Measurements from ENCODE around the gene TBC1D9.

The TBC1D9 gene

GRCh38 chr4:140710908-140711622, 45.1 kb downstream of the TBC1D9 start:
- Mint-ChIP-seq H3K4me1 (no peaks in the 10 kb centered on the region), H3K36me3 (ENCODE audit: insufficient read depth) (no peaks in the 10 kb centered on the region), H3K9me3 (no peaks in the 10 kb centered on the region), H3K27ac (ENCODE audit: low read depth) (no peak overlapping the region), H3K4me3 (no peak overlapping the region), H3K27me3 (peaks cover 8% of the 10 kb centered on the region)
- DNase-seq (ENCODE audit: low spot score in 2 of 2) (no peak), ATAC-seq (replicated peaks; ENCODE audit: extremely low read depth, poor library complexity, severe bottlenecking) (no peak)

GRCh38 chr4:140707325-140707724, 48.9 kb downstream of the TBC1D9 start:
- H3K4me3 Mint-ChIP-seq = no peak overlapping the region
- H3K36me3 Mint-ChIP-seq (ENCODE audit: insufficient read depth) = no peaks in the 10 kb centered on the region
- H3K9me3 Mint-ChIP-seq = no peaks in the 10 kb centered on the region
- H3K4me1 Mint-ChIP-seq = no peaks in the 10 kb centered on the region
- ATAC-seq (replicated peaks; ENCODE audit: extremely low read depth, poor library complexity, severe bottlenecking) = no peak
- no peak overlapping the region for H3K27ac Mint-ChIP-seq (ENCODE audit: low read depth)
- no peaks in the 10 kb centered on the region for H3K27me3 Mint-ChIP-seq
- DNase-seq (ENCODE audit: low spot score in 2 of 2) = no peak

GRCh38 chr4:140706665-140707064, 49.5 kb downstream of the TBC1D9 start:
- Mint-ChIP-seq H3K9me3 (no peaks in the 10 kb centered on the region), H3K4me3 (no peak overlapping the region), H3K27me3 (no peaks in the 10 kb centered on the region), H3K36me3 (ENCODE audit: insufficient read depth) (no peaks in the 10 kb centered on the region), H3K4me1 (no peaks in the 10 kb centered on the region), H3K27ac (ENCODE audit: low read depth) (no peak overlapping the region)
- DNase-seq (ENCODE audit: low spot score in 2 of 2) = no peak
- ATAC-seq (replicated peaks; ENCODE audit: extremely low read depth, poor library complexity, severe bottlenecking) = no peak

GRCh38 chr4:140706276-140706625, 49.9 kb downstream of the TBC1D9 start:
- no peak for ATAC-seq (replicated peaks; ENCODE audit: extremely low read depth, poor library complexity, severe bottlenecking)
- H3K27ac Mint-ChIP-seq (ENCODE audit: low read depth) = no peak overlapping the region

GRCh38 chr4:140705625-140706275, 50.4 kb downstream of the TBC1D9 start:
- Mint-ChIP-seq H3K27me3 (no peaks in the 10 kb centered on the region), H3K4me3 (no peak overlapping the region), H3K36me3 (ENCODE audit: insufficient read depth) (no peaks in the 10 kb centered on the region), H3K27ac (ENCODE audit: low read depth) (no peak overlapping the region), H3K9me3 (no peaks in the 10 kb centered on the region), H3K4me1 (no peaks in the 10 kb centered on the region)
- no peak for ATAC-seq (replicated peaks; ENCODE audit: extremely low read depth, poor library complexity, severe bottlenecking)
- no peak for DNase-seq (ENCODE audit: low spot score in 2 of 2)

More at GRCh38 chr4:140706276-140706625, 49.9 kb downstream of the TBC1D9 start:
- Mint-ChIP-seq H3K9me3 (no peaks in the 10 kb centered on the region), H3K4me3 (no peak overlapping the region), H3K36me3 (ENCODE audit: insufficient read depth) (no peaks in the 10 kb centered on the region), H3K4me1 (no peaks in the 10 kb centered on the region), H3K27me3 (no peaks in the 10 kb centered on the region)
- DNase-seq (ENCODE audit: low spot score in 2 of 2) = no peak

GRCh38 chr4:140704964-140705363, 51.2 kb downstream of the TBC1D9 start:
- Mint-ChIP-seq H3K9me3 (no peaks in the 10 kb centered on the region), H3K27me3 (no peaks in the 10 kb centered on the region), H3K27ac (ENCODE audit: low read depth) (no peak overlapping the region), H3K4me3 (no peak overlapping the region), H3K36me3 (ENCODE audit: insufficient read depth) (no peaks in the 10 kb centered on the region), H3K4me1 (no peaks in the 10 kb centered on the region)
- no peak for DNase-seq (ENCODE audit: low spot score in 2 of 2)
- ATAC-seq (replicated peaks; ENCODE audit: extremely low read depth, poor library complexity, severe bottlenecking) = no peak

GRCh38 chr4:140704392-140704960, 51.7 kb downstream of the TBC1D9 start:
- H3K4me1 Mint-ChIP-seq = no peaks in the 10 kb centered on the region
- H3K9me3 Mint-ChIP-seq = no peaks in the 10 kb centered on the region
- no peak overlapping the region for H3K27ac Mint-ChIP-seq (ENCODE audit: low read depth)
- DNase-seq (ENCODE audit: low spot score in 2 of 2) (no peak), ATAC-seq (replicated peaks; ENCODE audit: extremely low read depth, poor library complexity, severe bottlenecking) (no peak)
- no peak overlapping the region for H3K4me3 Mint-ChIP-seq
- H3K27me3 Mint-ChIP-seq = no peaks in the 10 kb centered on the region
- no peaks in the 10 kb centered on the region for H3K36me3 Mint-ChIP-seq (ENCODE audit: insufficient read depth)

GRCh38 chr4:140703463-140703862, 52.7 kb downstream of the TBC1D9 start:
- Mint-ChIP-seq H3K27ac (ENCODE audit: low read depth) (no peak overlapping the region), H3K27me3 (no peaks in the 10 kb centered on the region), H3K36me3 (ENCODE audit: insufficient read depth) (peaks cover 2% of the 10 kb centered on the region), H3K4me1 (no peaks in the 10 kb centered on the region), H3K9me3 (no peaks in the 10 kb centered on the region), H3K4me3 (no peak overlapping the region)
- no peak for DNase-seq (ENCODE audit: low spot score in 2 of 2)
- no peak for ATAC-seq (replicated peaks; ENCODE audit: extremely low read depth, poor library complexity, severe bottlenecking)

- no peak for DNase-seq (ENCODE audit: low spot score in 2 of 2)
- no peak for ATAC-seq (replicated peaks; ENCODE audit: extremely low read depth, poor library complexity, severe bottlenecking)
- Mint-ChIP-seq H3K27ac (ENCODE audit: low read depth) (no peak overlapping the region), H3K4me1 (no peaks in the 10 kb centered on the region), H3K27me3 (no peaks in the 10 kb centered on the region), H3K36me3 (ENCODE audit: insufficient read depth) (peaks cover 2% of the 10 kb centered on the region), H3K9me3 (no peaks in the 10 kb centered on the region), H3K4me3 (no peak overlapping the region)
Measured at GRCh38 chr4:140702096-140702757, 54.0 kb downstream of the TBC1D9 start.

- DNase-seq (ENCODE audit: low spot score in 2 of 2) (no peak), ATAC-seq (replicated peaks; ENCODE audit: extremely low read depth, poor library complexity, severe bottlenecking) (no peak)
- no peak overlapping the region for H3K4me3 Mint-ChIP-seq
- H3K4me1 Mint-ChIP-seq = no peaks in the 10 kb centered on the region
- no peak overlapping the region for H3K27ac Mint-ChIP-seq (ENCODE audit: low read depth)
- no peaks in the 10 kb centered on the region for H3K9me3 Mint-ChIP-seq
- no peaks in the 10 kb centered on the region for H3K27me3 Mint-ChIP-seq
- H3K36me3 Mint-ChIP-seq (ENCODE audit: insufficient read depth) = peaks cover 2% of the 10 kb centered on the region
Measured at GRCh38 chr4:140701071-140701470, 55.1 kb downstream of the TBC1D9 start.

- no peak overlapping the region for H3K27ac Mint-ChIP-seq (ENCODE audit: low read depth)
- H3K36me3 Mint-ChIP-seq (ENCODE audit: insufficient read depth) = peaks cover 2% of the 10 kb centered on the region
- no peak for ATAC-seq (replicated peaks; ENCODE audit: extremely low read depth, poor library complexity, severe bottlenecking)
- H3K9me3 Mint-ChIP-seq = no peaks in the 10 kb centered on the region
- no peak for DNase-seq (ENCODE audit: low spot score in 2 of 2)
- no peak overlapping the region for H3K4me3 Mint-ChIP-seq
- no peaks in the 10 kb centered on the region for H3K27me3 Mint-ChIP-seq
- H3K4me1 Mint-ChIP-seq = no peaks in the 10 kb centered on the region
Measured at GRCh38 chr4:140697709-140698560, 58.2 kb downstream of the TBC1D9 start.

- Mint-ChIP-seq H3K9me3 (no peaks in the 10 kb centered on the region), H3K27ac (ENCODE audit: low read depth) (no peak overlapping the region), H3K4me1 (no peaks in the 10 kb centered on the region), H3K27me3 (peaks cover 6% of the 10 kb centered on the region), H3K4me3 (no peak overlapping the region), H3K36me3 (ENCODE audit: insufficient read depth) (peaks cover 2% of the 10 kb centered on the region)
- ATAC-seq (replicated peaks; ENCODE audit: extremely low read depth, poor library complexity, severe bottlenecking) (no peak), DNase-seq (ENCODE audit: low spot score in 2 of 2) (no peak)
Measured at GRCh38 chr4:140695483-140695882, 60.7 kb downstream of the TBC1D9 start.
